GM21529 (cell line): ENCODE data around the gene UGT3A2.

ENCODE experiments used
- ATAC-seq: cut with Tn5 transposase; IDR thresholded peaks from one replicate; pipeline ENCODE4 v1.9.1; 2021; ENCODE audit not compliant: unreplicated experiment

The UGT3A2 gene, protein sequence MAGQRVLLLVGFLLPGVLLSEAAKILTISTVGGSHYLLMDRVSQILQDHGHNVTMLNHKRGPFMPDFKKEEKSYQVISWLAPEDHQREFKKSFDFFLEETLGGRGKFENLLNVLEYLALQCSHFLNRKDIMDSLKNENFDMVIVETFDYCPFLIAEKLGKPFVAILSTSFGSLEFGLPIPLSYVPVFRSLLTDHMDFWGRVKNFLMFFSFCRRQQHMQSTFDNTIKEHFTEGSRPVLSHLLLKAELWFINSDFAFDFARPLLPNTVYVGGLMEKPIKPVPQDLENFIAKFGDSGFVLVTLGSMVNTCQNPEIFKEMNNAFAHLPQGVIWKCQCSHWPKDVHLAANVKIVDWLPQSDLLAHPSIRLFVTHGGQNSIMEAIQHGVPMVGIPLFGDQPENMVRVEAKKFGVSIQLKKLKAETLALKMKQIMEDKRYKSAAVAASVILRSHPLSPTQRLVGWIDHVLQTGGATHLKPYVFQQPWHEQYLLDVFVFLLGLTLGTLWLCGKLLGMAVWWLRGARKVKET

DNA sequence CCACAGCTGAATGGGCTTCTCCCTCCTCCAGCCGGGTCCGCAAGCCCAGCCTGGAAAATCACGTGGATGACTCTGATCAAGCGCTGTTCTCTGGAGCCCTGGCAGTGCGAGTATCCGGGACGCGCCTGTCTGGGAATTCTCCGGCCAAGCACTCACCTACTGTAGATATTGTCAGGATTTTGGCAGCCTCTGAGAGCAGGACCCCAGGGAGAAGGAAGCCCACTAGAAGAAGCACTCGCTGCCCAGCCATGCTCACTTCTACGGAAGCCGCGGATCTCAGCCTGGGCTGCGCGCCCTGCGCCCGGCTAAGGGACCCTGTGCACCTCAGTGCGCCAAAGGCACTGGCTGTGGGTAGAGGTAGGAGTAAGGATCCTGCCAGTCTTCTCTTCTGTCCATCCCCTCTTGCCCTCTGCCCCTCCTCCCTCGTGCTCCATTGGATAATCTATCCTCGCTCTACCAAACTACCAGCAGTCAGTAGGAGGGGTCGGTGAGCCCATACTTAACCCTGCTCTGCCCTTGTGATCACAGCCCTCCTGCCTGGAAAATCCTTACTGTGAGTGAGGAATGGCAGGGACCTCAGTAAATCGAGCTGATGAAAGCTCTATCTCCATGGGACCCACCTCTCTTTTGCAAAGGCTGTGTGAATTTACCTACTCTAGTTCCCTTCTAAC is at the start of gene UGT3A2:
TSS of gene UGT3A2 (minus strand) at position 343 of the 671 bp plus-strand sequence. CDS start at position 250, 93 bp downstream.
- ATAC-seq, result no peak

DNA sequence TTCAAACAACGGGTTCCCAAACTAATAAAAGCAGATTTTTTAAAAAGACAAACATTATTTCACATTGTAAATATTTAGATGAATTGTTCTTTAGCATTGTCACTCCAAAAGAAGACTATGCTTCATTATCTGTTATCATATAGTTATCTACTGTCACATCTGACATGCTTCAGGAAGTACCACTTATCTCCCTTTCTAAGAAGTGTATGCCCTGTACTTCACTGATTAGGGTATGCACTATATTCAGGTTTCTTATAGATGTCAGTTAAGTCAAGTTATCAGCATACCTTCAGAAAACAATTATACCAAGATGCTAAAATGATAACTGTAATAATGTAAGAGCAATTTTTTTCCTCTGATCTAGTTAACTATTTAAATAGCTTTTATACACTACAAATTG is 44.6 kb upstream of the UGT3A2 start:
- ATAC-seq, result no peak

DNA sequence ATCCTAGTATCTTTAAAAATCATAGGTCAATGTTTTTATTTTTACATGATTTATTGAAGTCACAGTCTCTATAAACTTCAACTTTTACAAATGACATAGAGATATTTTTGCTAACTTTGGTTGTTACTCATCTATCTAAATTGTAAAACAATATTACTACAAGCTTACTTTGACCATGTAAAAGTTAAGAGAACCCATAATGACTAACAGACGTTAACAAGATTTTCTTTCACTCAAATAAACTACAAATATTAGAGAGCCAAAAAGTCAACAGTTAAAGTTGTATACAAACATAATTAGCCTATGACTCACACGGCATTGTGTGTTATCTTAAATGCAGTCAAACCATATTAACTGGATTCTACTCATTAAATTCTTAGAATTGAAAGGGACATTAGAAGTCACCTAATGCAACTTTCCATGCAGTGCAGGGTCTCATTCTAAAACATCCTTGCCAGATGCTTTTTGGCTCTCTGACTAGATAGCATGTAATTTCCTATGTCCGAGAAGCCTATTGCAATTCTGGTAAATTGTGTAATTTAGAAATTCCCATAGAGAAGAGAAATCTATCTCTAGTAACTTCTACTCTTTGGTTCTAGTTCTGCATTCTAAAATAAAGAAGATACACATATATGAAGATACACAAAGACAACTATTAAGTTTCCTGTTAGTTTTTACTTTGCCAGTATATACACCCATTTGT is 42.2 kb upstream of the UGT3A2 start:
- ATAC-seq, result no peak

DNA sequence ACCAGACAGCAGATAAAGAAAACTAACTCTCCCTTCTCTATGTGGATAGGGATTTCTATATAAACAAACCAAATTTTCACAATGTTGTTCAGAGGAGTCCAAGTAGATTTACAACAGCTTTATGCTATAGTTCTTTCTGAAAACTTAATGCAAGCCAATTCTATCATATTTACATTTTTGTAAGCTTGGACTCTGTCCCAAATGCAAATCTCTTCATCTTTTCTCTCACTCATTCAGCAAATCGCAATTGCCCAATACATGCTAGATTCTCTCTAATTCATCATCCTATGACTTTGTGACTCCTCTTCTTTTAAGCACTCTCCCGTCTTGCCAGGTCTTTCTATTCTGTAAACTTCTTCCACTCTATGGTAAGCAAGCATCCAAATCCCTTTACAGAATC is 39.1 kb upstream of the UGT3A2 start:
- ATAC-seq, result no peak

DNA sequence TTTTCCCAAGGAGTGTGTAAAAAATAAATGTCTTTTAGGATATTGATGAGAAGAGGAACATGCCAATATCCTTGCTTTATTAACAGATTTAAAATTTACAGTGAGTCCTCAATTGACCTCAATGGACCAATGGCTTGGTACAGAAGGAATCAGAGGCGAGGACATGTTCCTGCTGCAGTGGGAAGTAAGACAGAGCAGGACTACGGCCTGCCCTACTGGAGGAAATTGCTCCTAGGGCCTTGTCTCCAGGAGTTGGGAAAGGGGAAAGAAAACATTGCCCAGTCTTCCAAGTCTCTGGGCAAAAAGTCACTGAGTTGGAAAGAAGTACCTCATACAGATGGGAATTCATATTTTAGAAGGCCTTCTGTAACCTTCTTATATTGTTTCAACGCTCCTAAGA is 33.1 kb upstream of the UGT3A2 start:
- ATAC-seq, result no peak

DNA sequence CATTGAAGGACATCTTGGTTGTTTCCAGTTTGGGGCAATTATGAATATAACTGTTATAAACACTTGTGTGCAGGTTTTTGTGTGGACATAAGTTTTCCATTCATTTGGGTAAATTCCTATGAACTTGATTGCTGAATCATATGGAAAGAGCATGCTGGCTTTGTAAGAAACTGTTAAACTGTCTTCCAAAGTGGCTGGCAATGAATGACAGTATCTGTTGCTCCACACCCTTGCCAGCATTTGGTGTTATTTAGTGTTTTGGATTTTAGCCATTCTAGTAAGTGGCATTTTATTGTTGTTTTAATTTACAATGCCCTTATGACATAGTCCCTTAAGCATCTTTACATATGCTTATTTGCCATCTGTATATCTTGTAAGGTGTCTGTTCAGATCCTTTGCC is 29.8 kb upstream of the UGT3A2 start:
- ATAC-seq, result no peak

DNA sequence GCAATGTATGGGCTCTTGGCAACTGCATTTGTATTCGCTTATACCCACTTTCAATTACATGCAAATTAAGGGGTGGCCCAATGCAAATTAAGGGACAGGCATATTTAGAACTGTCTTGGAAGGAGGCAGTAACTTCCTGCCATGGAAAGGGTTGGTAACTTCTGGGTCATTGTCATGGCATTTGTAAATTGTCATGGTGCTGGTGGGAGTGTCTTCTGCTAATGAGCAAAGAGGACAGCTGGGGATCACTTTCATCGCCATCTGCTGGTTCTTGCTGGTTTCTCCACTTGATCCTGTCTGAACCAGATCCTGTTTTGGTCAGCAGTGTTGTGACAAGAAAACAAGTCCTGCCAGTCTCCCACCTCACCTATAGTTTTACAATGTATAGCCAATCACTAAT is 23.3 kb upstream of the UGT3A2 start:
- peak; percentile 68 for ATAC-seq

DNA sequence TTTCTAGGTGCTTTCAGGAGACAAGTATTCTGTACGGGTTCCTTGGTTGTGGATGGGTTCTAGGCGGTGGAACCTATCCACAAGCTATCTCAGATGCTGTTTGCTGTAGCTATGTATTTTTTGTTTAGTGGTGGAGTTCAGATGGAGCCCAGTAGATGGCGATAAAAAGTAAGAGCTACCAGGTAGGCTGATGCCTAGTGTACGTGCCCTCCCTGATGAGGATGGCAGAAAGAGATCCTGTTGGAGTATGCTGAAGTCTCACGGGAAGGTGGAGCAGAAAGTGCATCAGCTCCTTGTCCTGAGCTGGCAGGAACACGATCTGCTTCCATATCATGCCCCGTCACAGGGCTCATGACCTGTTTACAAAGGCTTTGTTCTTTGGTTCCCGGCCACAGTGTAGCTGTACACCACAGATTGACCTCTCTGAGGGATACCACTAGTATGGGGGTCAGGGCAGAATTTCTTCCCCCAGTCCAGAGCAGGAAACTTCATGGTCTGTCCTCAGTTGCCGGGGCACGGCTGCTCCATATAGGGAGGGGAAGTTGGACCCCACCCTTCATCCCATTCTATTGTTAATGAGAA is 12.6 kb upstream of the UGT3A2 start:
- ATAC-seq, result peak; percentile 98

DNA sequence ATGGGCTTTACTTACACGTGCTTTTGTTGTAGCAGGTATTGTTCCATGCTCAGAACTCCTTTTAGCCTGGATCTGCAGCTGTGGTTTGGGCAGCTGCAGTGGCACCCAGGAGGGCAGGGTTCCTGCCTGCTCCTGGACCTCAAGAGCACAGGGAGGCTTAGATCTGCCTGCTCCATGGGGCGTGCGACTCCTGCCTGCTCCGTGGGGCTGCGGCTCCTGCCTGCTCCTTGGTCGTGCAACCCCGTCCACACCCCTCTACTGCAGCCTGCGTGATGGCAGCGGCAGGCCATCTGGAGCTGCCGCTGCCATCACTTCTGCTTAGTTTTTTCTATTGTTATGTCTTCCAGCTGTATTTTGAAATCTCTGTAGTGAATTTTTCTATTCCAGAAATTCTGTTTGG is 11.7 kb upstream of the UGT3A2 start:
- no peak for ATAC-seq

DNA sequence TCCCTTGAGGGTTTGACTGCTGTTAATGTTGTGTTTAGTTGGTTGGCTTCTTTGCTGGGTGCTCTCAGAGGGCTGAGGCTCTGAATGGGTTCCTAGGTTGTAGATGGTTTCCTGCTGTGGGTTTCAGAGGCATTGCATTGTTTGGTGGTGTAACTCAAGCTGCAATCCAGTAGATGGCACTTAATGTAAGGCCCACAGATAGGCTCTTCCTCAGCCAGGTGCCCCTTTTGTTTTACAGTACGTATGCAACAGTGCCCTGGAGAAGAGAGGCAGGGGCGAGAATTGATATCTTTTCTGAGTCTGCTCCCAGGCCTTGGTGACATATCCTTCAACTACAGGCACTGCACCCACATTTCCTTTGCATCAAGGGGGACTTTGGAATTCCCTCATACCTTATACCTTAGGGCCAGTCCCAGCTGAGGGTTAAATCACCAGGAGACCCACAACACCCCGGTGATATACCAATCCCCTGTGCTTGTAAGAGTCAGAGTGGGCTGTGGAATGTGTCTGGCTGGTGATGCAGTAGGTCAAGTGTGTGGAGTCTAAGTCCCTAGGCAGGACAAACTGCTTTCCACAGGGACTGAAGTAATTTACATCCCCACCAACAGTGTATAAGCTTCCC is 7.0 kb upstream of the UGT3A2 start:
- ATAC-seq, result peak; percentile 70

DNA sequence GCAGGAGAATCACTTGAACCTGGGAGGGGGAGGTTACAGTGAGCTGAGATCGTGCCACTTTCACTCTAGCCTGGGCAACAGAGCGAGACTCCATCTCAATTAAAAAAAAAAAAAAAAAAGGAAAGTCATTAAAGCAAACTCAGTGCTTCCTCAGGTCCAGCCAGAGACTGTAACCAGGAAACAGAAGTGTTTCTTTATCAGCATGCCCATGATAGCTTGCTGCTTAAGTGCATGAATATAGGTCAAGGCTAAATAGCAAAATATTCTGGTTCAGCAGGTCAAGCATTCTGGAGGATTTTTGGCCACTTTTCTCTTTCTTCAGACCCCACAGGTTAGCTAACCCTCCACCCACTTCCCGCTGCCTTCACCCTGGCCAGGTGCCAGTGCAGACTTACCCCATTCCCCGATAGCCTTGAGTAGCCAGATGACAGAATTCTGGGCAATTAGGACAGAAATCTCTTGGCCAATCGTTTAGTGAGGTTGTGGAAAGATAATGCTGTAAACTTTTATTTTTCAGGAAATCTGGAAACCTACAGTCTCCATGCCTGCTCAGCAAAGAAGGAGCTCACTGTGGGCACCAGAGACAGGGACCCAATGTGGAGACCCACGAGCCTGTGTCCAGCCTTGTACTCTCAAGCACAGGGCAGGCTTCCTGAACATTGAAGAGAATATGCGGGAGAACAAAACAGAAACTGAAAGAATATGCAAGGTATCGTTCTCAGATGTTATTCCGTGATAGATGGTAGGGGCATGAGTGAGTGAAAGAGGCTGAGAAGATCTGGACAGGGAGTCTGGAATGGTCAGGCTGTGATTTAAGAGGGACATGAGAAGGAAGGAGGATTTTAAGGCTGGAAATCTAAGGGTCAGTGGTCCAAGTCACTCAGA is 4.2 kb upstream of the UGT3A2 start:
- no peak for ATAC-seq

DNA sequence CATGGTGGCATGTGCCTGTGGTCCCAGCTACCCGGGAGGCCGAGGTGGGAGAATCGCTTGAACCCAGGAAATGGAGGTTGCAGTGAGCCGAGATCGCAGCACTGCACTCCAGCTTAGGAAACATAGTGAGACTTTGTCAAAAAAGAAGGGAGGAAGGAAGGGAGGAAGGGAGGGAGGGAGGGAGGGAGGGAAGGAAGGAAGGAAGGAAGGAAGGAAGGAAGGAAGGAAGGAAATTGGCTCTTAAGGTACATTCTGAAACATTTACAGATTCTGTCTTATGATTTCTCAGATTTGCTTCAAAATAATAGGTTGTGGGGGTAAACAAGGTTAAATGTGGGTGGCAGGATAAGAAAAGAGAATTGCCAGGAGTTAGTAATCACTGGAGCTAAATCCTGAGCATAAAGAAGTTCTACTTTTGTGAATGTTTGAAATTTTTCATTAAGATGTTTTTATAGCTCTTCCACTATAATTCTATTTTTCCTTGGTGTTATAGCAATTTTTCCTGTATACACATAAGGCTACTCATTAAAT is 2.1 kb upstream of the UGT3A2 start:
- no peak for ATAC-seq

DNA sequence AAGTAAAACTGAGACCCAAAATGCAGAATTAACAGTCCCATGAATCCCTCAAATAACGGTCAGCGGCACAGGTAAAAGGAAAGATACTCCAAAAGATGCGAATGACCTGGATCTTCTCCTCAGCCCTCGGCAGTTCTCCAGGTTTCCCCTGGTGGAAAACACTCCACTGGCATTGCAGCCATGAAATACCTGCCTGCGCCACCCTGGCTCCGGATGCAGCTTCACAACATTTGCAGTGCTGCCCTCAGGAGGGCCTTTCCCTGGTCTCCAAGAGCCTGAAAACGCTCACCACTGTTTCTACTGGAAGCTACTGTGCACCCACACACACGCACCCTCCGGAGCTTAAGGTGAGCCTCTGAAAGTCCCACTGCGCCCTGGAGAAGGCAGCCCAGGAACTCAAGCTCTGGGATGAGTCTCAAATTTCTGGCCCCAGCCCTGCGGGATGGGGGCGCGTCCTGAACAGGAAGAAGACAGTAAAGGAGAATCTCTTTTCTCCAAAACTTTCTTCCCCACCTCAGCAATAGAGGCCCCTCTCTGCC is 612 bp downstream of the UGT3A2 start:
- ATAC-seq, result no peak

DNA sequence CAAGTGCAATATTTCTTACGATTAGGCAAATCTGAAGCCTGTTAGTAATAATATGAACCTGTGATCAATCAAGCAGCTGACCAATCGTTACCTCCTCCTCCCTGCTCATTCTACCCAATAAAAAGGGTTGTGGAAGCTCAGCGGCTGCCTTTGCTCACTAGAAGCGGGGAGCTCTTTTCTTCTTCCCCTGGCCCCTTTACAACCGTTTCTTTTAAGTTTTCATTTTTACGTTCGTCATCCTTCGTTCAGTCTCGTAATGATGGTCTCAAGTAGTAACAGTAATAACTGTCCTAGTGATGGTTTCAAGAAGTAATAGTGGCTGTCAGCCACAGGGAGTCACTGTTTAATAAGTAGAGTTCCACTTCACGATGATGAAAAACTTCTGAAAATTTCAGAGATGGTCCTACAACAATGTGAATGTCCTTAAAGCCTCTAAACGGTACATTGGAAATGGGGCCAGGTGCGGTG is 6.2 kb downstream of the UGT3A2 start:
- ATAC-seq, result no peak

DNA sequence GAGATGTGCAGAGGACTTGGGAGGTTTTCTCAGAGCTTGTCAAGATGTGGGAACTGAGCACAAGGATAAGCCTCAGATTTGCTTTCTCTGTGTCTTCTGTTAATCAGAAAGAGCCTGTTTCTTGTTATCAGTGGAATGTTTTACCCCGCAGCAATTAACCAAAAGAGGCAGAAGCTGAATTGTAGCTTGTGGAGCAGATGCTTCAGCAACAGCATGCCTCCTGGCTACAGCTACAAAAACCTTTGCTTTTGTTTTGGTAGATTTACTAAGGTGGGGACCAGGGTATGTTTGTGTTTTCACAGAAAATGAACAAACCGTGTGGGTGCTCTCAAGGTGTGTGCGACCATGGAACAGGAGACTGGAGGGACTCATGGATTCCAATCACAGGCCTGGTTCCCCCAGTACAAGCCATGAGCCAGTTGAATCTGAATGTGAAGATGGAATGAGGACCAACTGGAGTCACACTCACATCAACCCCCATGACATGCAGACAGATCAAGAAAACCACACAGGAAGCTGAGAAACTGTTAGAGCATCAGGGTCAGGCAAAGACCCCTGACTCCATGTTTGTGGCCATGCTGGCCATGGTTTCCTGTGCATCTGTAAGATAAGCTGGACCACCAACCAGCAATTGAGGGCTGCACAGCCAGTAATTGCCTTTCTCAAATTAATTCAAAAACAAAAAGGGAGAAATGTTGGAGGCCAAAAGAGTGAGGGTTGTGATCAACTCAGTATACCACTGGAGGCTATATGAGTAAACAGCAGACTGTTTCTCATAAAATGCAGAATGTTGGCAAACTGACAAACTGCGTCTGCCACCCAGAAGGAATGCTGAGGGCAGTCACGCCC is 6.9 kb downstream of the UGT3A2 start:
- no peak for ATAC-seq

DNA sequence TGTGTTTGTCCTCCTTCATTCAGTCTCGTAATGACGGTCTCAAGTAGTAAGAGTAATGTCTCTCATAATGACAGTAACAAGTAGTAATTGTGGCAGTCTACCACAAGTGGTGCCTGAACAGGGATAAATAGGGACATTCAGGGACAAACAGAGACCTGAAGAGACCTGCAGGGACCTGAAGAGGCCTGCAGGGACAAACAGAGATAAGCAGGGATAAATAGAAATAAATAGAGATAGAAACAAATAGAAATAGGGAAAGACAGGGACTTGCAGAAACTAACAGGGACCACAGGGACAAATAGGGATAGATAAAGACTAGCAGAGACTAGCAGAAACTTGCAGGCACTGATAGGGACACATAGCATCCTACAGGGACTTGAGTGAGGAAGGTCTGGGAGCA is 7.9 kb downstream of the UGT3A2 start:
- no peak for ATAC-seq

DNA sequence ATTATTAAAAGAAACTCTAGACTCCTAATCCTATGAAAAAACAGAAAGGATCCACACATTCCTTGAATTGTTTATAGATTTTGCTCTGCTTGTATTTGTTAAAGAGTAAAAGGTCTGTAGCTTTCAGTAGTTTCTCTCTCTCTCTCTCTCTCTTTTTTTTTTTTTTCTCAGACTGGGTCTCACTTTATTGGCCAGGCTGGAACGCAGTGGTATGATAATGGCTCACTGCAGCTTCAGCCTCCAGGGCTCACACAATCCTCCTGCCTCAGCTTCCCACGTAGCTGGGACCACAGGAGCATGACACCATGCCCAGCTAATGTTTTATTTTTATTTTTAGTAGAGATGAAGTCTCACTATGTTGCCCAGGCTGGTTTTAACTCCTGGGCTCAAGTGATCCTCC is 9.3 kb downstream of the UGT3A2 start:
- ATAC-seq, result no peak

DNA sequence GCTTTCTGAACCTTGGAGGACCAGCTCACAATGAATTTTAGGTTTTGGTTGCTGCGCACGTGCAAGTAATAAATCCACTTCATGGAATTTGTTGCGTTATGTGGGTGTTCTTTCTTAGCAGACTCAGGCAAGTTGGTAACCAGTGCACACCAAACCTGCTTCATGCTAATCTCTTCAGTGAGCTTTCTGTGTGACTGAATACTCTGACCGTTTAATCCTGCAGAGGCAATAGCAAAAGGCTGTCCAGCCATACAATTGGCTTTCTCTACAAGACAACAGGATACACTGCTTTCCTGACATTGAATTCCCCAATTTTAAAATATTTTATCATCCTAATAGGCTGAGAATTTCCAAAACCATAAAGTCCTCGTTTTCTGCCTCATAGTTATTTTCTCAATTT is 10.3 kb downstream of the UGT3A2 start:
- ATAC-seq, result no peak
